ENCODE measurements around the gene SV2C. TPM values are rescaled to one million over a fixed set of nuclear protein-coding genes. Genes with fewer than 3 reads are reported as not detected.

Gene SV2C
- total RNA-seq, 1 donor from 2014 or later, result 0.32 TPM

GRCh38 chr5:76204713-76205112, 121.5 kb downstream of the SV2C start:
- Histone ChIP-seq H3K27me3 (ENCODE audit: low read depth) (no peaks in the 10 kb centered on the region), H3K36me3 (no peaks in the 10 kb centered on the region), H3K4me1 (no peaks in the 10 kb centered on the region), H3K27ac (no peak overlapping the region), H3K9me3 (peaks cover 9% of the 10 kb centered on the region), H3K4me3 (no peak overlapping the region)
- DNase-seq (no peak), ATAC-seq (peak; percentile 77 to 79)
- TF ChIP-seq, protein P1, sequence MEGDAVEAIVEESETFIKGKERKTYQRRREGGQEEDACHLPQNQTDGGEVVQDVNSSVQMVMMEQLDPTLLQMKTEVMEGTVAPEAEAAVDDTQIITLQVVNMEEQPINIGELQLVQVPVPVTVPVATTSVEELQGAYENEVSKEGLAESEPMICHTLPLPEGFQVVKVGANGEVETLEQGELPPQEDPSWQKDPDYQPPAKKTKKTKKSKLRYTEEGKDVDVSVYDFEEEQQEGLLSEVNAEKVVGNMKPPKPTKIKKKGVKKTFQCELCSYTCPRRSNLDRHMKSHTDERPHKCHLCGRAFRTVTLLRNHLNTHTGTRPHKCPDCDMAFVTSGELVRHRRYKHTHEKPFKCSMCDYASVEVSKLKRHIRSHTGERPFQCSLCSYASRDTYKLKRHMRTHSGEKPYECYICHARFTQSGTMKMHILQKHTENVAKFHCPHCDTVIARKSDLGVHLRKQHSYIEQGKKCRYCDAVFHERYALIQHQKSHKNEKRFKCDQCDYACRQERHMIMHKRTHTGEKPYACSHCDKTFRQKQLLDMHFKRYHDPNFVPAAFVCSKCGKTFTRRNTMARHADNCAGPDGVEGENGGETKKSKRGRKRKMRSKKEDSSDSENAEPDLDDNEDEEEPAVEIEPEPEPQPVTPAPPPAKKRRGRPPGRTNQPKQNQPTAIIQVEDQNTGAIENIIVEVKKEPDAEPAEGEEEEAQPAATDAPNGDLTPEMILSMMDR (IDR thresholded peaks at IDR 0.05), result no peak
- intact Hi-C loops (cut with DNase I), result no loop called here

GRCh38 chr5:76207120-76207519, 123.9 kb downstream of the SV2C start:
- Histone ChIP-seq H3K4me3 (no peak overlapping the region), H3K27me3 (ENCODE audit: low read depth) (no peaks in the 10 kb centered on the region), H3K36me3 (no peaks in the 10 kb centered on the region), H3K9me3 (peaks cover 10% of the 10 kb centered on the region), H3K4me1 (no peaks in the 10 kb centered on the region), H3K27ac (no peak overlapping the region)
- TF ChIP-seq, protein P1 (IDR thresholded peaks at IDR 0.05), result no peak
- intact Hi-C loops (cut with DNase I), result no loop called here
- ATAC-seq (no peak), DNase-seq (no peak)

DNA sequence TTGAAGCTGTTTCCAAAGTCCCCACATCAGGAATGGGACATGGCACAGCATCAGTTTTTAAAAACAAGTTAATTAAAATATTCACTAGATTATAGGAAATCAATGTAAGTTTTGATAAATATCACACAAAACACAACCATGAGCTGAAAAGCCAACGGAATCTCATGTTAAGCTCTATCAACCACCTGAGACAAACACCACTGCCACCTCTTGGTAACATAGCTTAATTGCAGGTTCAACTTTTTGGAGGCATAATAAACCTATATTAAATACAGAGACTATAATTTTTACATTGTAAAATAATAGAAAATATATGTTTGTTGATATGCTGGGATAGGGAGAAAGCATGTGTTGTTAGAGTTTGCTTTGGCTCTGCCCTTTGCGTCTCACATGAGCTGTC, 126.1 kb downstream of the SV2C start:
- no peaks in the 10 kb centered on the region for H3K27me3 ChIP-seq (ENCODE audit: low read depth)
- H3K9me3 ChIP-seq, result peaks cover 10% of the 10 kb centered on the region
- H3K36me3 ChIP-seq, result no peaks in the 10 kb centered on the region
- DNase-seq (no peak), ATAC-seq (no peak)
- no peaks in the 10 kb centered on the region for H3K4me1 ChIP-seq
- H3K4me3 ChIP-seq, result no peak overlapping the region
- no peak overlapping the region for H3K27ac ChIP-seq
- TF ChIP-seq, protein P1 (IDR thresholded peaks at IDR 0.05), result no peak
- intact Hi-C loops (cut with DNase I), result no loop called here

GRCh38 chr5:76210946-76211345, 127.8 kb downstream of the SV2C start:
- TF ChIP-seq, protein P1 (IDR thresholded peaks at IDR 0.05), result no peak
- H3K4me1 ChIP-seq, result no peaks in the 10 kb centered on the region
- H3K4me3 ChIP-seq, result no peak overlapping the region
- H3K36me3 ChIP-seq, result no peaks in the 10 kb centered on the region
- ATAC-seq (no peak), DNase-seq (no peak)
- intact Hi-C loops (cut with DNase I), result no loop called here
- H3K27ac ChIP-seq, result no peak overlapping the region
- H3K9me3 ChIP-seq, result peaks cover 10% of the 10 kb centered on the region
- no peaks in the 10 kb centered on the region for H3K27me3 ChIP-seq (ENCODE audit: low read depth)

GRCh38 chr5:76213858-76214257, 130.7 kb downstream of the SV2C start:
- no peaks in the 10 kb centered on the region for H3K36me3 ChIP-seq
- ATAC-seq (no peak), DNase-seq (no peak)
- no peak overlapping the region for H3K27ac ChIP-seq
- peaks cover 10% of the 10 kb centered on the region for H3K9me3 ChIP-seq
- H3K27me3 ChIP-seq (ENCODE audit: low read depth), result no peaks in the 10 kb centered on the region
- intact Hi-C loops (cut with DNase I), result no loop called here
- H3K4me3 ChIP-seq, result no peak overlapping the region
- TF ChIP-seq, protein P1 (IDR thresholded peaks at IDR 0.05), result no peak
- no peaks in the 10 kb centered on the region for H3K4me1 ChIP-seq

DNA sequence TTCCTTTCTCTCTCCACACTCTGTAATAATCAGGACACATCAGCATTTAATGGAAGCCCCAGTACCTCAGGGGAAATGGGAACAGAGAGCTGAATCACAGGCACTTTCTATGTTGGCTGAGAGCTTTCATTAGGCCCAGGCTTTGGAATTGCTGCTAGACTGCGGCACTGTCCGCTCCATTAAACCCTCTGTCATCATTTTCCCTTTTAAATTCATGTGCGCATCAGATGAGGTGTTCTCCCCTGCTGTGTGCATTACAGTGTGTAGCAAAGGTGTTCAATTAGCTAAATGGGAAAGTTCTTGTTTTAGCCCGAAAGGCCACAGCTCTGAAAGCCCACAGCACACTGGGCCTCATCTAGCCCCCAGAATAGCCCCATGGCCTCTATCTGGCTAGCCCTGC, 133.6 kb downstream of the SV2C start:
- TF ChIP-seq, protein P1 (IDR thresholded peaks at IDR 0.05), result no peak
- no peak overlapping the region for H3K27ac ChIP-seq
- H3K36me3 ChIP-seq, result no peaks in the 10 kb centered on the region
- H3K9me3 ChIP-seq, result no peaks in the 10 kb centered on the region
- intact Hi-C loops (cut with DNase I), result no loop called here
- H3K4me3 ChIP-seq, result no peak overlapping the region
- no peak for DNase-seq
- no peak for ATAC-seq
- H3K4me1 ChIP-seq, result no peaks in the 10 kb centered on the region
- no peaks in the 10 kb centered on the region for H3K27me3 ChIP-seq (ENCODE audit: low read depth)
